ENCODE results near the gene TEX264. TPM values are rescaled to one million over a fixed set of nuclear protein-coding genes. Genes with fewer than 3 reads are reported as not detected.

The TEX264 gene
- total RNA-seq, 4 donors from 2014 or later: 35.5 to 72.1 (median 62.8) TPM

- TF ChIP-seq CTCF (IDR thresholded peaks at IDR 0.05; ENCODE audit: low read depth): no peak
These were observed 7.6 kb downstream of the TEX264 start for GRCh38 chr3:51678641-51679040.

GRCh38 chr3:51679318-51679717, 8.3 kb downstream of the TEX264 start:
- TF ChIP-seq CTCF (IDR thresholded peaks at IDR 0.05; ENCODE audit: low read depth): no peak

- TF ChIP-seq CTCF (IDR thresholded peaks at IDR 0.05; ENCODE audit: low read depth): no peak
These were observed 8.7 kb downstream of the TEX264 start for GRCh38 chr3:51679777-51680176.

GRCh38 chr3:51680196-51680595, 9.1 kb downstream of the TEX264 start:
- TF ChIP-seq CTCF (IDR thresholded peaks at IDR 0.05; ENCODE audit: low read depth): no peak

- TF ChIP-seq CTCF (IDR thresholded peaks at IDR 0.05; ENCODE audit: low read depth): no peak
These were observed 9.7 kb downstream of the TEX264 start for GRCh38 chr3:51680663-51681230.

GRCh38 chr3:51681453-51681852, 10.4 kb downstream of the TEX264 start:
- TF ChIP-seq CTCF (IDR thresholded peaks at IDR 0.05; ENCODE audit: low read depth): no peak

- TF ChIP-seq CTCF (IDR thresholded peaks at IDR 0.05; ENCODE audit: low read depth): no peak
These were observed 11.0 kb downstream of the TEX264 start for GRCh38 chr3:51682079-51682478.
